K562 (cell line): ENCODE data around the gene ADAM15. TPM values are rescaled to one million over a fixed set of nuclear protein-coding genes. Genes with fewer than 3 reads are reported as not detected.
A peak's percentile ranks its signal among the peaks of the same experiment; 100 is the strongest.

ENCODE experiments used
- ATAC-seq: fragments of 200-7000 bp; cut with Tn5 transposase; 3 replicates; pipeline ENCODE4 v1.9.1; 2020; ENCODE audit warnings: moderate library complexity
- BruUV-seq: library from RNA; stranded (reverse); fragments of 400-500 nt; replicated peaks from 2 replicates; lab custom pipeline; 2021; lab: Mats Ljungman, UMichigan
- CTCF ChIA-PET: fragments of 300-600 bp; formaldehyde crosslinking; extraction: SDS; loops from one replicate; lab custom pipeline; 2021; ENCODE audit warnings: low intra/inter-chr PET ratio; lab: Yijun Ruan, JAX
- POLR2A ChIA-PET: fragments of 300-600, 350-650 bp; sonication (Branson Sonifier 250); formaldehyde crosslinking; extraction: SDS; loops from one replicate; lab custom pipeline; 2021; ENCODE audit warnings: antibody characterized with exemption, inconsistent platforms; lab: Yijun Ruan, JAX
- DNase-seq, 4 experiments: peaks; one replicate each; pipeline versions ENCODE4 v3.0.0 to v3.0.0-alpha.2; 2011 to 2018; ENCODE audit warnings: low spot score in 3 of 4, mixed read lengths in 3 of 4; ENCODE audit errors: extremely low read depth in 1 of 4
- FAIRE-seq: peaks from 2 replicates; lab custom pipeline; 2011; peaks lifted over from hg19 to GRCh38; lab: Jason Lieb, UNC
- H2AFZ ChIP-seq: 2 replicates; pipeline ENCODE4 v1.6.0; 2011; ENCODE audit warnings: low read depth, low read length, control low read depth, inconsistent platforms
- H3K27ac ChIP-seq: fragments of 200-600 bp; 3 replicates; pipeline ENCODE4 v1.8.0; 2011; ENCODE audit warnings: low read depth, mild to moderate bottlenecking, control low read depth, inconsistent platforms, low read length, moderate library complexity, mixed read lengths; ENCODE audit errors: extremely low read depth
- H3K27me3 ChIP-seq, 2 experiments: fragments of 300-600 bp in 1 of 2; 2 replicates in 1 of 2; 3 replicates in 1 of 2; pipeline versions ENCODE4 v1.6.0 to v1.8.0; 2011; ENCODE audit warnings: inconsistent platforms in 2 of 2, low read length in 2 of 2, mild to moderate bottlenecking in 1 of 2, mixed read lengths in 1 of 2, moderate library complexity in 1 of 2; ENCODE audit not compliant: control insufficient read depth in 2 of 2, insufficient read depth in 2 of 2
- H3K36me3 ChIP-seq: fragments of 300-600 bp; 3 replicates; pipeline ENCODE4 v1.8.0; 2011; ENCODE audit warnings: mild to moderate bottlenecking, low read length, inconsistent platforms; ENCODE audit not compliant: control insufficient read depth, insufficient read depth
- H3K4me1 ChIP-seq, 2 experiments: fragments of 200-600 bp in 1 of 2; replicated peaks in 1 of 2; 2 replicates in 1 of 2; 3 replicates in 1 of 2; pipeline versions ENCODE4 v1.5.1 to v1.8.0; 2011; ENCODE audit warnings: inconsistent platforms in 2 of 2, low read length in 2 of 2, mild to moderate bottlenecking in 1 of 2, mixed read lengths in 1 of 2, moderate library complexity in 1 of 2; ENCODE audit not compliant: control insufficient read depth in 2 of 2, insufficient read depth in 2 of 2
- H3K4me2 ChIP-seq: 2 replicates; pipeline ENCODE4 v1.6.1; 2011; ENCODE audit warnings: low read length, control low read depth, inconsistent platforms, mixed read lengths; ENCODE audit not compliant: insufficient read depth
- H3K4me3 ChIP-seq: fragments of 200-600 bp; sonication (generic), shearing (Covaris generic); 2 replicates; pipeline ENCODE4 v1.5.1; 2016; ENCODE audit warnings: control low read depth, inconsistent platforms
- H3K79me2 ChIP-seq: fragments of 200-600 bp; 3 replicates; pipeline ENCODE4 v1.8.0; 2011; ENCODE audit warnings: low read length, inconsistent platforms; ENCODE audit not compliant: control insufficient read depth, insufficient read depth
- H3K9ac ChIP-seq, 2 experiments: 2 replicates each; pipeline versions ENCODE4 v1.6.0 to v1.6.1; 2011; ENCODE audit warnings: low read depth in 2 of 2, low read length in 2 of 2, control low read depth in 1 of 2, inconsistent platforms in 1 of 2, mild to moderate bottlenecking in 1 of 2, mixed read lengths in 1 of 2; ENCODE audit not compliant: insufficient read depth in 1 of 2
- H3K9me1 ChIP-seq: one replicate; pipeline ENCODE4 v1.6.0; 2011; ENCODE audit warnings: inconsistent platforms, mild to moderate bottlenecking, low read length, moderate library complexity; ENCODE audit not compliant: control insufficient read depth, insufficient read depth
- H3K9me3 ChIP-seq: replicated peaks from 2 replicates; pipeline ENCODE4 v1.5.1; 2011; ENCODE audit warnings: low read depth, low read length, inconsistent platforms; ENCODE audit not compliant: control insufficient read depth, insufficient read depth
- H4K20me1 ChIP-seq: replicated peaks from 2 replicates; pipeline ENCODE4 v1.6.1; 2011; ENCODE audit warnings: low read length, inconsistent platforms, mixed read lengths; ENCODE audit not compliant: control insufficient read depth, insufficient read depth
- ARID4B ChIP-seq: sonication (generic); formaldehyde crosslinking; IDR thresholded peaks from 2 replicates; pipeline ENCODE4 v1.8.0; 2022; ENCODE audit warnings: mild to moderate bottlenecking, missing genetic modification reagents
- CCNT2 ChIP-seq: IDR thresholded peaks from 2 replicates; pipeline ENCODE4 v1.6.1; 2011; ENCODE audit warnings: borderline replicate concordance, low read depth, mild to moderate bottlenecking, moderate library complexity, mixed read lengths, low read length; ENCODE audit not compliant: insufficient read length; ENCODE audit errors: extremely low read depth
- CTBP1 ChIP-seq: fragments of 450-650 bp; IDR thresholded peaks from 2 replicates; pipeline ENCODE4 v1.6.1; 2016; ENCODE audit warnings: borderline replicate concordance
- L3MBTL2 ChIP-seq: fragments of 450-650 bp; IDR thresholded peaks from 2 replicates; pipeline ENCODE4 v1.6.1; 2016; ENCODE audit warnings: mild to moderate bottlenecking, moderate library complexity
- NFIC ChIP-seq: fragments of 450-650 bp; IDR thresholded peaks from 2 replicates; pipeline ENCODE4 v1.6.1; 2017; ENCODE audit warnings: mild to moderate bottlenecking, inconsistent platforms
- TBL1XR1 ChIP-seq, 2 experiments: IDR thresholded peaks; 2 replicates each; pipeline ENCODE4 v1.6.1; 2012; ENCODE audit warnings: improper control_type of control experiment in 2 of 2, low read length in 2 of 2, mild to moderate bottlenecking in 1 of 2
- ZBTB11 ChIP-seq, 3 experiments: fragments of 200-800 bp in 1 of 3; fragments of 250-450 bp in 1 of 3; fragments of 450-650 bp in 1 of 3; sonication (Bioruptor Pico) in 1 of 3; sonication (Bioruptor generic) in 1 of 3; formaldehyde crosslinking in 1 of 3; IDR thresholded peaks; 2 replicates each; pipeline versions ENCODE4 v1.6.1 to v1.8.0; 2016 to 2022; ENCODE audit warnings: mild to moderate bottlenecking in 2 of 3, missing genetic modification characterization in 2 of 3, missing compliant biosample characterization in 1 of 3, moderate library complexity in 1 of 3
- ZNF175 ChIP-seq: fragments of 200-800 bp; sonication (Bioruptor generic); IDR thresholded peaks from 2 replicates; pipeline ENCODE4 v1.6.1; 2016; ENCODE audit warnings: low read depth, mild to moderate bottlenecking, missing genetic modification characterization, missing compliant biosample characterization
- ZNF76 ChIP-seq: fragments of 250-450 bp; sonication (Bioruptor Pico); IDR thresholded peaks from 2 replicates; pipeline ENCODE4 v1.4.0; 2020; ENCODE audit warnings: mild to moderate bottlenecking, moderate library complexity, borderline replicate concordance
- WGBS: fragments of 100-300 bp; shearing (Covaris generic); methylation state at CpG from one replicate; pipeline ENCODE4 v1.1.6; 2016; ENCODE audit warnings: low coverage, mixed read lengths; ENCODE audit not compliant: insufficient coverage; ENCODE audit errors: missing lambda C conversion rate; 5-methylcytosine and 5-hydroxymethylcytosine counted together
- in situ Hi-C: fragments of 300-500 bp; cut with MboI; formaldehyde crosslinking; loops from 4 replicates; pipeline ENCODE4 v1.15.0; 2018; ENCODE audit warnings: inconsistent platforms, mixed read lengths
- intact Hi-C: fragments of 100-400 bp; cut with micrococcal nuclease; formaldehyde crosslinking; loops from 2 replicates; pipeline ENCODE4 v1.14.2; 2022
- polyA plus RNA-seq, 8 experiments: library from polyadenylated mRNA; depleted of rRNA in 4 of 8; stranded (reverse) in 5 of 8; unstranded in 3 of 8; fragments of >200 nt; fragmentation: Nextera tagmentation in 2 of 8; fragmentation: Illumina TruSeq in 1 of 8; extraction: Ambion mirVana in 2 of 8; extraction: Trizol in 1 of 8; gene quantifications; 2 replicates each; pipeline versions ENCODE4 v1.2.1 to v1.2.3, GENCODE V29; 2011 to 2014; ENCODE audit warnings: inconsistent platforms in 1 of 8, missing spikeins in 1 of 8
- total RNA-seq, 7 experiments: library from RNA; depleted of rRNA in 6 of 7; stranded (reverse); fragments of >200 nt in 6 of 7; fragmentation: Illumina TruSeq in 2 of 7; extraction: Trizol in 2 of 7; gene quantifications; 2 replicates each; pipeline versions ENCODE4 v1.2.1 to v1.2.3, GENCODE V29; 2011 to 2021; ENCODE audit warnings: low replicate concordance in 1 of 7

The ADAM15 gene
- total and polyA plus RNA-seq, 9 of the 15 experiments (the other 6 are each of a cell fraction or from before 2014, with no cell fraction given), result 0.69 to 72.3 (median 32.8) TPM

- Histone ChIP-seq H4K20me1 (peaks cover 16% of the 10 kb centered on the region), H3K4me2 (peak within 1 kb of the TSS; percentile 66), H3K4me3 (peak within 1 kb of the TSS; percentile 51), H2AFZ (peak within 1 kb of the TSS; percentile 87), H3K9me3 (no peaks in the 10 kb centered on the region), H3K79me2 (peaks cover 3% of the 10 kb centered on the region; the same call in 2 of the 3 replicates), H3K27ac (peak within 1 kb of the TSS; percentile 34), H3K9ac (peak within 1 kb of the TSS; percentile 52 to 88), H3K27me3 (peaks cover 3 to 8% of the 10 kb centered on the region in 2 experiments; a peak in 2 of 5 replicates), H3K36me3 (no peaks in the 10 kb centered on the region), H3K9me1 (peaks cover 6% of the 10 kb centered on the region), H3K4me1 (peaks cover 37 to 65% of the 10 kb centered on the region in 2 experiments)
- WGBS, result under 1% methylated on average over 19 of the region's 59 CpGs
- BruUV-seq, result no TSS peak
- intact Hi-C loops, result loop anchor here (5.0 kb wide), 1 partner anchor 76 kb away; the partner anchor contains the start of gene ZBTB7B
- ChIA-PET CTCF (interaction anchor here (0.6 to 9.0 kb wide), 2 partner anchors 16 to 41 kb away, joined by 3 to 153 read pairs; partner anchors contain the start of gene EFNA4), POLR2A (interaction anchor here (0.8 to 1.7 kb wide), 2 partner anchors 66 to 94 kb away, joined by 3 to 5 read pairs; partner anchors contain the start of gene KRTCAP2)
- in situ Hi-C loops, result no loop called here
- peak; percentile 74 for ATAC-seq
- peak; percentile 59 for FAIRE-seq
- DNase-seq, result peak; percentile 86 to 98 (median 98)
- peak in 1 of 3 experiments; percentile 36; a peak in 1 of 6 replicates for TF ChIP-seq ZBTB11 (CRISPR knock-in tag; IDR thresholded peaks at IDR 0.05)
- TF ChIP-seq ARID4B (CRISPR knock-in tag), result 0 out of 2 replicates have a peak, but pooled peaks have one; percentile 29
- no peak for TF ChIP-seq TBL1XR1 (IDR thresholded peaks at IDR 0.05; ENCODE audit: low read length in 2 of 2)
- peak; percentile 56 for TF ChIP-seq CCNT2
- peak; percentile 43; the same call in 1 of the 2 replicates for TF ChIP-seq ZNF175 (CRISPR knock-in tag)
- TF ChIP-seq L3MBTL2, result peak; percentile 46
- peak; percentile 74 for TF ChIP-seq CTBP1
- no peak for TF ChIP-seq ZNF76
- peak; percentile 79 for TF ChIP-seq NFIC
Observed at GRCh38 chr1:155078469-155079209, 27.5 kb downstream of the ADAM15 start, which contains the start of gene EFNA3. EFNA3 (plus strand) TSS chr1:155078837; CDS start chr1:155078942, 105 bp downstream.
